Measurements from ENCODE around the gene WDFY3. TPM values are rescaled to one million over a fixed set of nuclear protein-coding genes. Genes with fewer than 3 reads are reported as not detected.
"Not testable (repeated sequence)": the region's sequence is repeated elsewhere in the genome, so short reads cannot be mapped to it uniquely, and the experiment has no call there.

Gene WDFY3
- total RNA-seq, 1 donor from 2014 or later, result 55.8 TPM

- no peak for DNase-seq (ENCODE audit: low spot score)
- H3K27ac Mint-ChIP-seq, result no peak overlapping the region
- H3K9me3 Mint-ChIP-seq, result no peaks in the 10 kb centered on the region
- peaks cover 10% of the 10 kb centered on the region for H3K36me3 ChIP-seq
- H3K79me2 ChIP-seq (ENCODE audit: low read depth), result no peaks in the 10 kb centered on the region
- H3K9ac ChIP-seq, result no peak overlapping the region
- H2AFZ ChIP-seq (replicated peaks), result no peak overlapping the region
- no peaks in the 10 kb centered on the region for H3K4me1 Mint-ChIP-seq
- H3K4me3 ChIP-seq, result no peak overlapping the region
- TF ChIP-seq, protein P1, sequence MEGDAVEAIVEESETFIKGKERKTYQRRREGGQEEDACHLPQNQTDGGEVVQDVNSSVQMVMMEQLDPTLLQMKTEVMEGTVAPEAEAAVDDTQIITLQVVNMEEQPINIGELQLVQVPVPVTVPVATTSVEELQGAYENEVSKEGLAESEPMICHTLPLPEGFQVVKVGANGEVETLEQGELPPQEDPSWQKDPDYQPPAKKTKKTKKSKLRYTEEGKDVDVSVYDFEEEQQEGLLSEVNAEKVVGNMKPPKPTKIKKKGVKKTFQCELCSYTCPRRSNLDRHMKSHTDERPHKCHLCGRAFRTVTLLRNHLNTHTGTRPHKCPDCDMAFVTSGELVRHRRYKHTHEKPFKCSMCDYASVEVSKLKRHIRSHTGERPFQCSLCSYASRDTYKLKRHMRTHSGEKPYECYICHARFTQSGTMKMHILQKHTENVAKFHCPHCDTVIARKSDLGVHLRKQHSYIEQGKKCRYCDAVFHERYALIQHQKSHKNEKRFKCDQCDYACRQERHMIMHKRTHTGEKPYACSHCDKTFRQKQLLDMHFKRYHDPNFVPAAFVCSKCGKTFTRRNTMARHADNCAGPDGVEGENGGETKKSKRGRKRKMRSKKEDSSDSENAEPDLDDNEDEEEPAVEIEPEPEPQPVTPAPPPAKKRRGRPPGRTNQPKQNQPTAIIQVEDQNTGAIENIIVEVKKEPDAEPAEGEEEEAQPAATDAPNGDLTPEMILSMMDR (IDR thresholded peaks at IDR 0.05), result no peak
- TF ChIP-seq EZH2phosphoT487 (IDR thresholded peaks at IDR 0.05), result no peak
- no peak for TF ChIP-seq EZH2 (IDR thresholded peaks at IDR 0.05)
- peaks cover 4% of the 10 kb centered on the region for H4K20me1 ChIP-seq (ENCODE audit: low read depth)
- no peaks in the 10 kb centered on the region for H3K9me3 ChIP-seq (ENCODE audit: low read depth)
- H3K4me2 ChIP-seq, result no peak overlapping the region
- H3K27ac ChIP-seq, result no peak overlapping the region
- H3F3A ChIP-seq (ENCODE audit: low read depth), result no peaks in the 10 kb centered on the region
- H3K27me3 Mint-ChIP-seq (ENCODE audit: insufficient read depth, low read depth), result no peaks in the 10 kb centered on the region
- no peaks in the 10 kb centered on the region for H3K27me3 ChIP-seq
- H3K4me3 Mint-ChIP-seq, result no peak overlapping the region
- H3K4me1 ChIP-seq, result no peaks in the 10 kb centered on the region
- peaks cover 16% of the 10 kb centered on the region for H3K36me3 Mint-ChIP-seq
Observed at GRCh38 chr4:84809946-84810345, 156.5 kb downstream of the WDFY3 start.

DNA sequence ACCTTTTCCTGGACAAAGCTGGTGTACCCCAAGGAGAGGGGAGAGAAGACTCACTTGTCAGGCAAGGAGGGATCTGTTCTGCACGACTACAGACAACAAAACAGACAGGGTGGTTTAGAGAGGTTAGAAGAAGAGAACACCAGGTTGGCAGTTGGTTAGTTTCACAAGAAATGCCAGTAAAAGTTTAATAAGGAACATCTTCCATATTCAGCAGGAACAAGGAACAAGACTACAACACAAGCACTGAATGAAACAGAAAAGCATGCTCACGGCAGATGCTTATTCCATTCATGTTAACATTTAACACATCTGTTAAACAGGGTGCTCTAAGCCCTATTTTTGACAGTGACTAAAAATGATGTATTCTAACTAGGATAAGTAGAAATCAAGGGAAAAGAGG is 158.2 kb downstream of the WDFY3 start:
- Histone ChIP-seq H3K79me2 (ENCODE audit: low read depth) (no peaks in the 10 kb centered on the region), H3F3A (ENCODE audit: low read depth) (no peaks in the 10 kb centered on the region), H3K4me3 (no peak overlapping the region), H2AFZ (replicated peaks) (no peak overlapping the region), H4K20me1 (ENCODE audit: low read depth) (peaks cover 4% of the 10 kb centered on the region), H3K27ac (no peak overlapping the region), H3K27me3 (no peaks in the 10 kb centered on the region), H3K4me1 (no peaks in the 10 kb centered on the region), H3K36me3 (peaks cover 10% of the 10 kb centered on the region), H3K4me2 (no peak overlapping the region), H3K9ac (no peak overlapping the region), H3K9me3 (ENCODE audit: low read depth) (no peaks in the 10 kb centered on the region)
- Mint-ChIP-seq H3K4me1 (no peaks in the 10 kb centered on the region), H3K36me3 (peaks cover 16% of the 10 kb centered on the region), H3K27me3 (ENCODE audit: insufficient read depth, low read depth) (no peaks in the 10 kb centered on the region), H3K4me3 (no peak overlapping the region), H3K27ac (no peak overlapping the region), H3K9me3 (no peaks in the 10 kb centered on the region)
- TF ChIP-seq, protein P1 (IDR thresholded peaks at IDR 0.05), result no peak
- no peak for TF ChIP-seq EZH2 (IDR thresholded peaks at IDR 0.05)
- no peak for TF ChIP-seq EZH2phosphoT487 (IDR thresholded peaks at IDR 0.05)
- no peak for DNase-seq (ENCODE audit: low spot score)

- H3K4me3 Mint-ChIP-seq; H3K9me3 ChIP-seq (ENCODE audit: low read depth); H3K36me3 ChIP-seq; H4K20me1 ChIP-seq (ENCODE audit: low read depth); H3K27ac Mint-ChIP-seq; H3K4me3 ChIP-seq; H3K9ac ChIP-seq; H3F3A ChIP-seq (ENCODE audit: low read depth); H3K27me3 Mint-ChIP-seq (ENCODE audit: insufficient read depth, low read depth); DNase-seq (ENCODE audit: low spot score); H2AFZ ChIP-seq (replicated peaks); H3K4me1 ChIP-seq; H3K4me2 ChIP-seq; H3K4me1 Mint-ChIP-seq; H3K79me2 ChIP-seq (ENCODE audit: low read depth); H3K27me3 ChIP-seq; H3K9me3 Mint-ChIP-seq; H3K27ac ChIP-seq: not testable (repeated sequence)
- peaks cover 20% of the 10 kb centered on the region for H3K36me3 Mint-ChIP-seq
Observed at GRCh38 chr4:84806541-84806940, 159.9 kb downstream of the WDFY3 start.

GRCh38 chr4:84804136-84804535 is 162.4 kb downstream of the WDFY3 start:
- peaks cover 10% of the 10 kb centered on the region for H3K36me3 ChIP-seq
- no peaks in the 10 kb centered on the region for H3K79me2 ChIP-seq (ENCODE audit: low read depth)
- H3K4me3 ChIP-seq, result no peak overlapping the region
- no peak overlapping the region for H3K27ac Mint-ChIP-seq
- TF ChIP-seq, protein P1 (IDR thresholded peaks at IDR 0.05), result no peak
- TF ChIP-seq EZH2 (IDR thresholded peaks at IDR 0.05), result no peak
- no peak for TF ChIP-seq EZH2phosphoT487 (IDR thresholded peaks at IDR 0.05)
- no peaks in the 10 kb centered on the region for H3F3A ChIP-seq (ENCODE audit: low read depth)
- H3K9me3 ChIP-seq (ENCODE audit: low read depth), result no peaks in the 10 kb centered on the region
- H3K4me1 ChIP-seq, result no peaks in the 10 kb centered on the region
- H3K9me3 Mint-ChIP-seq, result no peaks in the 10 kb centered on the region
- H3K4me3 Mint-ChIP-seq, result no peak overlapping the region
- no peak overlapping the region for H3K4me2 ChIP-seq
- no peaks in the 10 kb centered on the region for H3K4me1 Mint-ChIP-seq
- H3K9ac ChIP-seq, result no peak overlapping the region
- peaks cover 23% of the 10 kb centered on the region for H3K36me3 Mint-ChIP-seq
- no peaks in the 10 kb centered on the region for H3K27me3 Mint-ChIP-seq (ENCODE audit: insufficient read depth, low read depth)
- no peak overlapping the region for H2AFZ ChIP-seq (replicated peaks)
- no peak overlapping the region for H3K27ac ChIP-seq
- DNase-seq (ENCODE audit: low spot score), result no peak
- H4K20me1 ChIP-seq (ENCODE audit: low read depth), result peaks cover 4% of the 10 kb centered on the region
- no peaks in the 10 kb centered on the region for H3K27me3 ChIP-seq
